Suprapubic skin (tissue), 4 donors: Measurements from ENCODE around the gene SLC6A18.

Source experiments
- EP300 ChIP-seq: sonication (generic); formaldehyde crosslinking; IDR thresholded peaks from one replicate; pipeline ENCODE4 v1.6.1; 2017; ENCODE audit warnings: antibody characterized with exemption
- POLR2A ChIP-seq, 2 donors: fragments of 450-650 bp; IDR thresholded peaks; one replicate each; pipeline ENCODE4 v1.6.1; 2017; ENCODE audit warnings: antibody characterized with exemption in 2 of 2, mild to moderate bottlenecking in 2 of 2, moderate library complexity in 2 of 2
- POLR2AphosphoS5 ChIP-seq, 3 donors: sonication (generic); formaldehyde crosslinking; IDR thresholded peaks; one replicate each; pipeline ENCODE4 v1.6.1; 2017; ENCODE audit warnings: antibody characterized with exemption in 3 of 3
- TF ChIP-seq, protein P1 (sequence below), 2 donors: fragments of 200-600 bp in 1 of 2; fragments of 450-650 bp in 1 of 2; sonication (generic) in 1 of 2; IDR thresholded peaks; one replicate each; pipeline ENCODE4 v1.5.1; 2016 to 2019; ENCODE audit warnings: antibody characterized with exemption in 2 of 2, mild to moderate bottlenecking in 1 of 2, moderate library complexity in 1 of 2

DNA sequence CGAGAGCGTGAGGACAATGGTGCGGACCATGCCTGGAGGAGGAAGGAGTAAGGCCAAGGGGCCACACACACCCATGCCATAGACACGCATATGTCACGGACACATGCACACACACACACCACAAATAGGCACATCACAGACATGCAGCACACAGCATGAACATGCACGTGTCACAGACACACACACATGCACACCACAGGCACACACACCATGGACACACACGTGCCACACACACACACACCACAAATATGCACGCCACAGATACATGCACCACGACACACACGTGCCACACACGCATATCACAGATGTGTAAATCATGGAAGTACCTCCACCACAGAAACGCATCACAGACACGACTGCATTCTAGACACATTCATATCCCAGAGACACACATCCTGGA is 53.0 kb downstream of the SLC6A18 start:
- TF ChIP-seq, protein P1, sequence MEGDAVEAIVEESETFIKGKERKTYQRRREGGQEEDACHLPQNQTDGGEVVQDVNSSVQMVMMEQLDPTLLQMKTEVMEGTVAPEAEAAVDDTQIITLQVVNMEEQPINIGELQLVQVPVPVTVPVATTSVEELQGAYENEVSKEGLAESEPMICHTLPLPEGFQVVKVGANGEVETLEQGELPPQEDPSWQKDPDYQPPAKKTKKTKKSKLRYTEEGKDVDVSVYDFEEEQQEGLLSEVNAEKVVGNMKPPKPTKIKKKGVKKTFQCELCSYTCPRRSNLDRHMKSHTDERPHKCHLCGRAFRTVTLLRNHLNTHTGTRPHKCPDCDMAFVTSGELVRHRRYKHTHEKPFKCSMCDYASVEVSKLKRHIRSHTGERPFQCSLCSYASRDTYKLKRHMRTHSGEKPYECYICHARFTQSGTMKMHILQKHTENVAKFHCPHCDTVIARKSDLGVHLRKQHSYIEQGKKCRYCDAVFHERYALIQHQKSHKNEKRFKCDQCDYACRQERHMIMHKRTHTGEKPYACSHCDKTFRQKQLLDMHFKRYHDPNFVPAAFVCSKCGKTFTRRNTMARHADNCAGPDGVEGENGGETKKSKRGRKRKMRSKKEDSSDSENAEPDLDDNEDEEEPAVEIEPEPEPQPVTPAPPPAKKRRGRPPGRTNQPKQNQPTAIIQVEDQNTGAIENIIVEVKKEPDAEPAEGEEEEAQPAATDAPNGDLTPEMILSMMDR (IDR thresholded peaks at IDR 0.05): no peak
- no peak for TF ChIP-seq POLR2A (IDR thresholded peaks at IDR 0.05)
- TF ChIP-seq EP300: no peak
- TF ChIP-seq POLR2AphosphoS5 (IDR thresholded peaks at IDR 0.05): no peak
